Endometrium (tissue), 2 donors: ENCODE measurements around the gene NDUFV3.
"Not testable (repeated sequence)": the region's sequence is repeated elsewhere in the genome, so short reads cannot be mapped to it uniquely, and the experiment has no call there.

Experiments used
- FAIRE-seq: peaks from 2 replicates; lab custom pipeline; 2012; peaks lifted over from hg19 to GRCh38; lab: Jason Lieb, UNC
- donor health status: control.
- donor health status: control.

NDUFV3 gene

GRCh38 chr21:42857216-42857615, 35.9 kb upstream of the NDUFV3 start:
- FAIRE-seq = no peak

- no peak for FAIRE-seq
Observed at GRCh38 chr21:42858185-42858847, 34.8 kb upstream of the NDUFV3 start.

- FAIRE-seq = no peak
Observed at GRCh38 chr21:42858957-42859890, 33.9 kb upstream of the NDUFV3 start.

- no peak for FAIRE-seq
Observed at GRCh38 chr21:42859891-42860230, 33.2 kb upstream of the NDUFV3 start.

- FAIRE-seq = no peak
Observed at GRCh38 chr21:42860345-42860744, 32.8 kb upstream of the NDUFV3 start.

- no peak for FAIRE-seq
Observed at GRCh38 chr21:42861311-42861847, 31.7 kb upstream of the NDUFV3 start.

GRCh38 chr21:42861848-42862400, 31.2 kb upstream of the NDUFV3 start:
- FAIRE-seq = no peak

- no peak for FAIRE-seq
Observed at GRCh38 chr21:42862774-42863503, 30.2 kb upstream of the NDUFV3 start.

- FAIRE-seq = no peak
Observed at GRCh38 chr21:42863504-42863870, 29.6 kb upstream of the NDUFV3 start.

- no peak for FAIRE-seq
Observed at GRCh38 chr21:42864286-42864685, 28.8 kb upstream of the NDUFV3 start.

- FAIRE-seq = no peak
Observed at GRCh38 chr21:42864815-42865775, 28.0 kb upstream of the NDUFV3 start.

- FAIRE-seq = no peak
Observed at GRCh38 chr21:42865776-42866160, 27.3 kb upstream of the NDUFV3 start.

GRCh38 chr21:42868196-42868595, 24.9 kb upstream of the NDUFV3 start:
- no peak for FAIRE-seq

- FAIRE-seq = no peak
Observed at GRCh38 chr21:42873096-42873495, 20.0 kb upstream of the NDUFV3 start.

- FAIRE-seq = not testable (repeated sequence)
Observed at GRCh38 chr21:42875811-42876210, 17.3 kb upstream of the NDUFV3 start.

GRCh38 chr21:42878678-42878992, 14.5 kb upstream of the NDUFV3 start:
- FAIRE-seq = no peak

GRCh38 chr21:42878993-42879787, 13.9 kb upstream of the NDUFV3 start, which contains the start of gene WDR4:
Gene WDR4, minus strand, starts transcription at chr21:42879539. Its CDS starts 44 bp downstream, at chr21:42879495.
- FAIRE-seq = no peak

- FAIRE-seq = no peak
Observed at GRCh38 chr21:42880352-42880751, 12.8 kb upstream of the NDUFV3 start.

GRCh38 chr21:42883921-42884320, 9.2 kb upstream of the NDUFV3 start:
- FAIRE-seq = no peak

GRCh38 chr21:42887326-42887725, 5.8 kb upstream of the NDUFV3 start:
- no peak for FAIRE-seq
